SH-SY5Y (cell line): ENCODE results near the gene ITGA2.

Experiments
- GATA2 ChIP-seq: IDR thresholded peaks from 2 replicates; pipeline ENCODE4 v1.6.1; 2011; ENCODE audit warnings: mild to moderate bottlenecking, low read depth, low read length
- GATA3 ChIP-seq: IDR thresholded peaks from 2 replicates; pipeline ENCODE4 v1.6.1; 2011; ENCODE audit warnings: low read depth, mild to moderate bottlenecking, low read length, moderate library complexity

DNA sequence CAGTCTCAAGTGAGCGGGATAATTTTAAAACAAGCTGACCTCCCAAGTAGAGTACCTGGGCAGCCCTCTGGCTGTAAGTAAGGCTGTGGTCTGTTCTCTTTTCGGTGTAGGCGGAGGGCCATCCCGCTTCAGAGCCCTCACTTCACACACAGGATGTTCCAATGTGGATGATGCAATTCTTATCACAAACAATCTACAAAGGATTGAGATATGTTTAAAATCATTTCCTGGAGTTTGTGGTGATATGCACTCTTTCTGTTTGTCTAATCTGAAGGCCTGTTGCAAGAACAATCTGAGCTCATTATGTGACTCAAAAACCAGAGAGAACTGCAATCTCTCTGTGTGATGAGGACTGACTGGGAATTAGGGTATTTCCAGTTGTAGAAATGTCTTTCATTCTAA, 42.5 kb downstream of the ITGA2 start:
- TF ChIP-seq GATA2: no peak
- TF ChIP-seq GATA3: no peak
